Measurements from ENCODE around the gene SUSD6. TPM values are rescaled to one million over a fixed set of nuclear protein-coding genes. Genes with fewer than 3 reads are reported as not detected.

Gene SUSD6
- polyA plus RNA-seq, 1 experiment, result 14.4 TPM

DNA sequence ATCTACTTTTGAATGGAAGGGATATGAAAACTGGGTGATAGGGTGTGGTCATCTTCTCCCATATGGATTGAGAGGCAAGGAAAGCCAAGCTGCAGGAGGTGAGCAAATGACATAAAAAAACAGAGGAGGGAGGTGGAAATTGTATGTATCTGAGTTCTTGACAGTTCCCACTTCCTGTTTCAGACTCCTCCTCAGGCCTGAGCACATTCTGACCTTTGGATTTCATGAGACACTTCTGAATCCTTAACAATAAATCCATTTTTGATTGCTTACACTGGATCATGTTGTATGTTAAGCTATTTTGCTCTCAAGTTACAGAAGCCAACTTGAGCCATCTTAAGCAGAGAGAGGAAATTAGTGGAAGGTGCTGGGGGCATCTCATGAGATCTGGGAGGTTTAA, 143.9 kb downstream of the SUSD6 start:
- CTCF ChIA-PET, result no interaction called here
- TF ChIP-seq, protein P1, sequence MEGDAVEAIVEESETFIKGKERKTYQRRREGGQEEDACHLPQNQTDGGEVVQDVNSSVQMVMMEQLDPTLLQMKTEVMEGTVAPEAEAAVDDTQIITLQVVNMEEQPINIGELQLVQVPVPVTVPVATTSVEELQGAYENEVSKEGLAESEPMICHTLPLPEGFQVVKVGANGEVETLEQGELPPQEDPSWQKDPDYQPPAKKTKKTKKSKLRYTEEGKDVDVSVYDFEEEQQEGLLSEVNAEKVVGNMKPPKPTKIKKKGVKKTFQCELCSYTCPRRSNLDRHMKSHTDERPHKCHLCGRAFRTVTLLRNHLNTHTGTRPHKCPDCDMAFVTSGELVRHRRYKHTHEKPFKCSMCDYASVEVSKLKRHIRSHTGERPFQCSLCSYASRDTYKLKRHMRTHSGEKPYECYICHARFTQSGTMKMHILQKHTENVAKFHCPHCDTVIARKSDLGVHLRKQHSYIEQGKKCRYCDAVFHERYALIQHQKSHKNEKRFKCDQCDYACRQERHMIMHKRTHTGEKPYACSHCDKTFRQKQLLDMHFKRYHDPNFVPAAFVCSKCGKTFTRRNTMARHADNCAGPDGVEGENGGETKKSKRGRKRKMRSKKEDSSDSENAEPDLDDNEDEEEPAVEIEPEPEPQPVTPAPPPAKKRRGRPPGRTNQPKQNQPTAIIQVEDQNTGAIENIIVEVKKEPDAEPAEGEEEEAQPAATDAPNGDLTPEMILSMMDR (IDR thresholded peaks at IDR 0.05; ENCODE audit: low read depth, low read length), result no peak

DNA sequence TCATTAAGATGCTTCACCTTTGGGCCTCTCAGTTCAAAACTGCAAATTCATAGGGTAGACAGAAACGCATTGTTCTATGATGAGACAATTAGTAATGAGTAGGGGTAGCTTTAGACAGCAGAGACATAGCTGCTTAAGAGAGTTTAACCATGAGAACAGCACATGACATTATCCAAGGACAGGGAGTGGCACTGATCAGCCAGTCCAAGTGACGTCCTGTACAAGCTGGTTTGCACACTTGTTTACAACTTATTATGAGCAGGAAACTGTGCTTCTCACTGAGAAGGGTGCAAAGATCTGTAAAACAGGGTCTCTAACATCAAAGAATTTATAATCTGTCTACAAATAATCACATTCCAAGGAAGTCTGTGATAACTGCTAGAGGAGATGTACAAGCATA, 144.4 kb downstream of the SUSD6 start:
- POLR2A ChIA-PET, result no interaction called here
- H3K9me3 ChIP-seq (ENCODE audit: control insufficient read depth, insufficient read depth, low read length), result no peaks in the 10 kb centered on the region
- no peaks in the 10 kb centered on the region for H3K27me3 ChIP-seq (ENCODE audit: control insufficient read depth, insufficient read depth, low read length)
- TF ChIP-seq, protein P1 (IDR thresholded peaks at IDR 0.05; ENCODE audit: low read depth, low read length), result no peak
- H3K4me3 ChIP-seq (ENCODE audit: low read depth, low read length), result no peak overlapping the region
- CTCF ChIA-PET, result no interaction called here
- no peak for DNase-seq (ENCODE audit: low read depth, low spot score)
- H3K27ac ChIP-seq (ENCODE audit: low read depth, low read length), result no peak overlapping the region

More for the DNA sequence above, 143.9 kb downstream of the SUSD6 start:
- no peak for DNase-seq (ENCODE audit: low read depth, low spot score)
- POLR2A ChIA-PET, result no interaction called here
- Histone ChIP-seq H3K27me3 (ENCODE audit: control insufficient read depth, insufficient read depth, low read length) (no peaks in the 10 kb centered on the region), H3K4me3 (ENCODE audit: low read depth, low read length) (no peak overlapping the region), H3K9me3 (ENCODE audit: control insufficient read depth, insufficient read depth, low read length) (no peaks in the 10 kb centered on the region), H3K27ac (ENCODE audit: low read depth, low read length) (no peak overlapping the region)

DNA sequence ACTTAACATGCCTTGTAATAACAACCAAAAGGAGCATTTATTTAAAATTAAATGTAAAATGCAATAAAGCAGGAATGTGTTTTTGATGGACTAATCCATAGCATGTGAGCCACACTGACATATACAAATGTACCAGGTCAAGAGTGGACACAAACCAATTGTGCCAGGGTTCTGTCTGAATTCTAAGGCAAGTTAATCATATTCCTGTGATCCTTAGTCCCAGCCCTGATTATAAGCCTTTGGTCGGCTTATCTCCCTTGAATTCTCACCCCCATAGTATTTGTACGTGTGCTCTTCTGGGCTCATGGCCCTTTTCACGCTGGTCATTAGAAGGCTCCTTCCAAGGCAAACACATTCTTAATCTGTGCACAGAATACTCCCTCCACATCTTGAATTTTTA, 144.9 kb downstream of the SUSD6 start:
- Histone ChIP-seq H3K27me3 (ENCODE audit: control insufficient read depth, insufficient read depth, low read length) (no peaks in the 10 kb centered on the region), H3K4me3 (ENCODE audit: low read depth, low read length) (no peak overlapping the region), H3K9me3 (ENCODE audit: control insufficient read depth, insufficient read depth, low read length) (no peaks in the 10 kb centered on the region), H3K27ac (ENCODE audit: low read depth, low read length) (no peak overlapping the region)
- DNase-seq (ENCODE audit: low read depth, low spot score), result no peak
- ChIA-PET CTCF (no interaction called here), POLR2A (no interaction called here)
- TF ChIP-seq, protein P1 (IDR thresholded peaks at IDR 0.05; ENCODE audit: low read depth, low read length), result no peak

DNA sequence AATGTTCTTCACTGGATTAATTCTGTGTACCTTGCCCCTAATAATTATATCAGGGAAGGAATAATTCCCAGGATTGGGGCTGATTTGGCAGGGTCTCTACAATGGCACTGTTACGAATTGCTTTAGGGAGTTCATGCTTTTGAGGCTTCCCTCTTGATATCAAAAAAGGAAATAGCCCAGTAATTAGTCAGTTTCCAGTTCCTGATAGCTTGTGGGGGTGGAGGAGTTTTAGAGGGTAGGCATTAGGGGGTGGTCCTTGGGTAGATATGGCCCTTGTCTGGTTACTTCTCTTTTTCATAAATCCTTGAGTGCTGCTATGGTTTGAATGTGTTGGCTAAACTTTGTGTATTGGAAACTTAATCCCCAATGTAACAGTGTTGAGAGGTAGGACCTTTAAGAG, 149.4 kb downstream of the SUSD6 start:
- Histone ChIP-seq H3K27ac (ENCODE audit: low read depth, low read length) (no peak overlapping the region), H3K27me3 (ENCODE audit: control insufficient read depth, insufficient read depth, low read length) (no peaks in the 10 kb centered on the region), H3K9me3 (ENCODE audit: control insufficient read depth, insufficient read depth, low read length) (no peaks in the 10 kb centered on the region), H3K4me3 (ENCODE audit: low read depth, low read length) (no peak overlapping the region)
- CTCF ChIA-PET, result interaction anchor here (1.0 to 1.4 kb wide), 2 partner anchors 181 to 212 kb away, joined by 3 to 4 read pairs; no protein-coding TSS in a partner anchor
- TF ChIP-seq, protein P1 (IDR thresholded peaks at IDR 0.05; ENCODE audit: low read depth, low read length), result no peak
- DNase-seq (ENCODE audit: low read depth, low spot score), result no peak
- POLR2A ChIA-PET, result no interaction called here

DNA sequence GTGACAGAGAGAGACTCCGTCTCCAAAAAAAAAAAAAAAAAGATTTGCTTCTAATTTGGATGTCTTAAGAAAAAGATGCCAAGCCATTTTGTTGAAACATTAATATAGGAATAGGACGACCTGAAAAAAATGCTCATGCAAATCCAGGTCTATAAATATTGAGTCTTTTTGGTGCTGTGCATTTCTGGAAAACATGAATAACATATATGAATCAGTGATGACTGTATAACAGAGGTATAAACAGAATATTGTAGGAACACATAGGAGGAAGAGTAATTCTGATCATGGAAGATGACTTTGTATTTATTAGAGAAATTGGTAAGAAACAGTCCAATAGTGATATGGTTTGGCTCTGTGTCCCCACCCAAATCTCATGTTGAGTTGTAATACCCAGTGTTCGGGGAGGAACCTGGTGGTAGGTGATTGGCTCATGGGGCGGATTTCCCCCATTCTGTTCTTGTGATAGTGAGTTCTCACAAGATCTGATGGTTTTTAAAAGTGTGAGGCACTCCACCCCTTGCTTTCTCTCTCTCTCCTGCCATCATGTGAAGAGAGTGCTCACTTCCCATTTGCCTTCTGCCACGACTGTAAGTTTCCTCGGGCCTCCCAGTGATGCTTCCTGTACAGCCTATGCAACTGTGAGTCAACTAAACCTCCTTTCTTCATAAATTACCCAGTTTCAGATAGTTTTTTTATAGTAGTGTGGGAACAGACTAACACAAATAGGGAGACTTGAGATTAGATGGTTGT, 152.5 kb downstream of the SUSD6 start:
- H3K9me3 ChIP-seq (ENCODE audit: control insufficient read depth, insufficient read depth, low read length), result peaks cover 4% of the 10 kb centered on the region; the same call in 1 of the 2 replicates
- H3K4me3 ChIP-seq (ENCODE audit: low read depth, low read length), result no peak overlapping the region
- DNase-seq (ENCODE audit: low read depth, low spot score), result no peak
- H3K27ac ChIP-seq (ENCODE audit: low read depth, low read length), result no peak overlapping the region
- POLR2A ChIA-PET, result interaction anchor here (0.7 kb wide), 1 partner anchor 220 kb away, joined by 3 read pairs; no protein-coding TSS in a partner anchor
- TF ChIP-seq, protein P1 (IDR thresholded peaks at IDR 0.05; ENCODE audit: low read depth, low read length), result no peak
- H3K27me3 ChIP-seq (ENCODE audit: control insufficient read depth, insufficient read depth, low read length), result no peaks in the 10 kb centered on the region
- CTCF ChIA-PET, result no interaction called here

All from AG04450 (cell line).